ENCODE measurements around the gene CIAO3.

DNA sequence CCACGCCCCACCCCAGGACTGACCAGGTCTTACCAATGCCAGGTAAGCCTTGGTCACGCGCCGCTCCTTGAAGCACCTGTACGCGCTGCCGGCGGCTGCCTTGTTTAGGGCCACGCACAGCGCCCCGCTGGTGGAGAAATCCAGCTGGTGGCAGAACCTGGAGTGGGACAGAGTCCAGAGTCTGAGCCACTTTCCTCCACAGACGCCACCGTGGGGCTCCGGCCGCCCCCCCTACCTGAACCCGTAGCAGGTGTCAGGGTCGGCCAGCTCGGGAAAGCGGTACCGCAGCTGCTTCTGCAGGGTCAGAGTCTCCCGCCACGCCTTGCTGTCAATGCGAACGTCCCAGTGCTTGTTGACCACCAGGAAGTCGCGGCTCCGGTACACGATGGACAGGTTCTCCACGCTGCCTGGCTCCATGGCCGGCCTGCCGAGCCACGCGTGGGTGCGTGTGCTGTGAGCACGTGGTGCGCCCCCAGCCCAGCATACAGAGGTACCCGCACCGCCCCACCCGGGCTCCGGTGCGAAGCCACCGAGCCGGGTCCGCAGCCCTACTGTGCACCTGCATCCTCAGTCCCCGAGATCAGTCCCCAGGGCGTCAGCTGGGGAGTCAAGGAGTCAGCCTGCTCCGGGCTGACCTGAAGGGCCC lies 46.6 kb upstream of the CIAO3 start:
- TF ChIP-seq POLR2AphosphoS5 (IDR thresholded peaks at IDR 0.05; ENCODE audit: low read depth, low read length) (no peak), RAD21 (IDR thresholded peaks at IDR 0.05; ENCODE audit: low read depth) (no peak), EZH2phosphoT487 (IDR thresholded peaks at IDR 0.05; ENCODE audit: borderline replicate concordance) (no peak), EZH2 (IDR thresholded peaks at IDR 0.05) (no peak), POLR2A (IDR thresholded peaks at IDR 0.05; ENCODE audit: borderline replicate concordance, extremely low read depth, insufficient read depth, insufficient read length) (no peak), SIN3A (IDR thresholded peaks at IDR 0.05; ENCODE audit: low read depth) (no peak)
- TF ChIP-seq, protein P1, sequence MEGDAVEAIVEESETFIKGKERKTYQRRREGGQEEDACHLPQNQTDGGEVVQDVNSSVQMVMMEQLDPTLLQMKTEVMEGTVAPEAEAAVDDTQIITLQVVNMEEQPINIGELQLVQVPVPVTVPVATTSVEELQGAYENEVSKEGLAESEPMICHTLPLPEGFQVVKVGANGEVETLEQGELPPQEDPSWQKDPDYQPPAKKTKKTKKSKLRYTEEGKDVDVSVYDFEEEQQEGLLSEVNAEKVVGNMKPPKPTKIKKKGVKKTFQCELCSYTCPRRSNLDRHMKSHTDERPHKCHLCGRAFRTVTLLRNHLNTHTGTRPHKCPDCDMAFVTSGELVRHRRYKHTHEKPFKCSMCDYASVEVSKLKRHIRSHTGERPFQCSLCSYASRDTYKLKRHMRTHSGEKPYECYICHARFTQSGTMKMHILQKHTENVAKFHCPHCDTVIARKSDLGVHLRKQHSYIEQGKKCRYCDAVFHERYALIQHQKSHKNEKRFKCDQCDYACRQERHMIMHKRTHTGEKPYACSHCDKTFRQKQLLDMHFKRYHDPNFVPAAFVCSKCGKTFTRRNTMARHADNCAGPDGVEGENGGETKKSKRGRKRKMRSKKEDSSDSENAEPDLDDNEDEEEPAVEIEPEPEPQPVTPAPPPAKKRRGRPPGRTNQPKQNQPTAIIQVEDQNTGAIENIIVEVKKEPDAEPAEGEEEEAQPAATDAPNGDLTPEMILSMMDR (IDR thresholded peaks at IDR 0.05 in 2 of 3, conservative IDR thresholded peaks at IDR 0.05 in 1 of 3; ENCODE audit: borderline replicate concordance in 1 of 3, insufficient read depth in 1 of 3, low read depth in 2 of 3, low read length in 2 of 3) = no peak
- TF ChIP-seq, protein P2, sequence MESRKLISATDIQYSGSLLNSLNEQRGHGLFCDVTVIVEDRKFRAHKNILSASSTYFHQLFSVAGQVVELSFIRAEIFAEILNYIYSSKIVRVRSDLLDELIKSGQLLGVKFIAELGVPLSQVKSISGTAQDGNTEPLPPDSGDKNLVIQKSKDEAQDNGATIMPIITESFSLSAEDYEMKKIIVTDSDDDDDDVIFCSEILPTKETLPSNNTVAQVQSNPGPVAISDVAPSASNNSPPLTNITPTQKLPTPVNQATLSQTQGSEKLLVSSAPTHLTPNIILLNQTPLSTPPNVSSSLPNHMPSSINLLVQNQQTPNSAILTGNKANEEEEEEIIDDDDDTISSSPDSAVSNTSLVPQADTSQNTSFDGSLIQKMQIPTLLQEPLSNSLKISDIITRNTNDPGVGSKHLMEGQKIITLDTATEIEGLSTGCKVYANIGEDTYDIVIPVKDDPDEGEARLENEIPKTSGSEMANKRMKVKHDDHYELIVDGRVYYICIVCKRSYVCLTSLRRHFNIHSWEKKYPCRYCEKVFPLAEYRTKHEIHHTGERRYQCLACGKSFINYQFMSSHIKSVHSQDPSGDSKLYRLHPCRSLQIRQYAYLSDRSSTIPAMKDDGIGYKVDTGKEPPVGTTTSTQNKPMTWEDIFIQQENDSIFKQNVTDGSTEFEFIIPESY (IDR thresholded peaks at IDR 0.05; ENCODE audit: extremely low read depth, insufficient replicate concordance, low read length) = no peak
- TF ChIP-seq, protein P3, sequence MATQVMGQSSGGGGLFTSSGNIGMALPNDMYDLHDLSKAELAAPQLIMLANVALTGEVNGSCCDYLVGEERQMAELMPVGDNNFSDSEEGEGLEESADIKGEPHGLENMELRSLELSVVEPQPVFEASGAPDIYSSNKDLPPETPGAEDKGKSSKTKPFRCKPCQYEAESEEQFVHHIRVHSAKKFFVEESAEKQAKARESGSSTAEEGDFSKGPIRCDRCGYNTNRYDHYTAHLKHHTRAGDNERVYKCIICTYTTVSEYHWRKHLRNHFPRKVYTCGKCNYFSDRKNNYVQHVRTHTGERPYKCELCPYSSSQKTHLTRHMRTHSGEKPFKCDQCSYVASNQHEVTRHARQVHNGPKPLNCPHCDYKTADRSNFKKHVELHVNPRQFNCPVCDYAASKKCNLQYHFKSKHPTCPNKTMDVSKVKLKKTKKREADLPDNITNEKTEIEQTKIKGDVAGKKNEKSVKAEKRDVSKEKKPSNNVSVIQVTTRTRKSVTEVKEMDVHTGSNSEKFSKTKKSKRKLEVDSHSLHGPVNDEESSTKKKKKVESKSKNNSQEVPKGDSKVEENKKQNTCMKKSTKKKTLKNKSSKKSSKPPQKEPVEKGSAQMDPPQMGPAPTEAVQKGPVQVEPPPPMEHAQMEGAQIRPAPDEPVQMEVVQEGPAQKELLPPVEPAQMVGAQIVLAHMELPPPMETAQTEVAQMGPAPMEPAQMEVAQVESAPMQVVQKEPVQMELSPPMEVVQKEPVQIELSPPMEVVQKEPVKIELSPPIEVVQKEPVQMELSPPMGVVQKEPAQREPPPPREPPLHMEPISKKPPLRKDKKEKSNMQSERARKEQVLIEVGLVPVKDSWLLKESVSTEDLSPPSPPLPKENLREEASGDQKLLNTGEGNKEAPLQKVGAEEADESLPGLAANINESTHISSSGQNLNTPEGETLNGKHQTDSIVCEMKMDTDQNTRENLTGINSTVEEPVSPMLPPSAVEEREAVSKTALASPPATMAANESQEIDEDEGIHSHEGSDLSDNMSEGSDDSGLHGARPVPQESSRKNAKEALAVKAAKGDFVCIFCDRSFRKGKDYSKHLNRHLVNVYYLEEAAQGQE (IDR thresholded peaks at IDR 0.05; ENCODE audit: low read depth) = no peak
- TF ChIP-seq, protein P4, sequence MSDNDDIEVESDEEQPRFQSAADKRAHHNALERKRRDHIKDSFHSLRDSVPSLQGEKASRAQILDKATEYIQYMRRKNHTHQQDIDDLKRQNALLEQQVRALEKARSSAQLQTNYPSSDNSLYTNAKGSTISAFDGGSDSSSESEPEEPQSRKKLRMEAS (IDR thresholded peaks at IDR 0.05) = peak; percentile 46
